Stimulated activated CD8-positive, alpha-beta memory T cell treated with anti-CD3 and anti-CD28 coated beads, Interleukin-2, amount 100 ng/mL, for 1 hour (primary cell): ENCODE measurements around the gene LDLRAD4.

Experiments
- DNase-seq, 2 donors: peaks; one replicate each; pipeline ENCODE4 v3.0.0-alpha.2; 2020; ENCODE audit warnings: low read depth in 2 of 2

The LDLRAD4 gene

DNA sequence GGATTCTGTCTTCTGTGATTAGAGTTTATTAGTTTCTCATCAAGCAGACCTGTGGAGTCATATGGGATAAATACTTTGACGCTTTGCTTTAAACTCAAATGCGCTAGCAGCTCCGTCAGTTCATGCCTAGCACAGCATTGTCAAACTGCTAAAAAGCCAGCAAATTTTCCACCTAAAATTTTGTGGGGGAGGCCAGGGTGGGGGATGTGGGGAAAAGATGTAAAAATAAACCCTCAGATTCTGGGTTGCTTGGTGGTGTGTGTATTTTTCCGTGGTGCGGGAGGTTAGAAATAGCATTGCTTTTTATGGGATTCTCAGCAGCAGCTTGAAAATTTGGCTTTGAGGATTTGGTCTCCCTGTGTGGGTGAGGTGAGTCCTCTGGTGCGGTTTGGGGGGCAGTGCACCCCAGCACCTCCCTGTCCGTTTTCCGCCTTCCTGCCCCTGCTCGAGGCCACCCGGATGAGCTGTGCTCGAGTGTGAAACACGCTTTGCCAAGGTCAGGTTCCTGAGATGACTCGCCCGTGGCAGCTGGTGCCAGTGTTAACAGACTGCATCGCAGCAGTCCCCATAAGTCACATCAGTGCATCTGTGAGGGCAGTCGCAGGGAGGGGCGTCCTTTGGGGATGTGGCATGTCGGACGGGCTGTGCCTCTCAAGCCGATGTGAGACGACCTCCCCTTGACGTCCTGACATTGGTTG is 65.9 kb downstream of the LDLRAD4 start:
- DNase-seq, result no peak

- DNase-seq, result no peak
These were observed 67.3 kb downstream of the LDLRAD4 start for GRCh38 chr18:13285874-13286273.

DNA sequence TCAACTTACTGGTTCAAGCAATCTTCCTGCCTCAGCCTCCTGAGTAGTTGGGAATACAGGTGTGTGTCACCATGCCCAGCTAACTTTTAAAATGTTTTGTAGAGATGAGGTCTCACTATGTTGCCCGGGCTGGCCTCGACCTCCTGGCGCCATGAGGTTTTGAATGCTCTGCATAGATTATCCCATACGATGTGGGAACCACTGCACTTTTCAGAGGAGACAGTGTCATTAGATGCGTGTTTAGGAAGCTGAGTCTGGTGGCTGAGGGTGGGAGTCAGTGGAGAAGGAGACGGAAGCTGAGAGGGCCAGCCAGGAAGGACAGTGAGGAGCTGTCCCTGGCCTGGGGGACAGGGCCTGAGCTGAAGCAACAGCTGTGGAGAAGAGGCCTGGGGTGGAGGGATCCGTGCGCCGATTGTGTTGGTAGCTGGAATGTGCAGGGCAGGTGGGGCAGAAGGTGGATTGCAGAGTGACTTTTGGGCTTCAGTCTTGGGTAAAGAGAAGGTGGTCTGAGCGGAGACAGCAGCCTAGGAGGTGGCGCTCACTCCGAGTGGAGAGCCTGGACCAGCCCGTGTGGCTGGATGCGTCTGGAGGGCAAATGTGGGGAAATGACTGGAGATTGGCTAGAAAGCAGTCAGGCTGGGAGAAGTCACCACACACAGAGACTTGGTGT is 68.0 kb downstream of the LDLRAD4 start:
- no peak for DNase-seq

DNA sequence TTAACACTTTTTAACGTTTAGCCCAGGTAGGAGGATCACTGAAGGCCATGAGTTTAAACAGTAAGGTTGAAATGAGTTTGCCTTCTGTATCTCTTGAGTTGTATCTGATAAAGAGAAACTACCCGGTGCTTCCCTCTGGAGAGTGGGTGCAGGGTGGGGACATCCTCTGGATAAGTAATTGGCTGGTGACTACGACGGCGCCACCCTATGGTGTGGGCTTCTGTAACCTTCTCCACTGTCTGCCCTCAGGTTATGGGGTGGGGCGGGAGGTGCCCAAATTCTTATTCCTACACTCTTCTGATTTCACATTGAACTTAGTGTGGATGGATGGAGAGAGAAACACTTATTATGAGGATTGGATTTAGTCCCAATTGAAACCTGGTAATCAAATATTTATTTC is 68.8 kb downstream of the LDLRAD4 start:
- no peak for DNase-seq

- DNase-seq, result no peak
These were observed 70.1 kb downstream of the LDLRAD4 start for GRCh38 chr18:13288509-13289133.

GRCh38 chr18:13289481-13290205 is 71.1 kb downstream of the LDLRAD4 start:
- DNase-seq, result no peak

DNA sequence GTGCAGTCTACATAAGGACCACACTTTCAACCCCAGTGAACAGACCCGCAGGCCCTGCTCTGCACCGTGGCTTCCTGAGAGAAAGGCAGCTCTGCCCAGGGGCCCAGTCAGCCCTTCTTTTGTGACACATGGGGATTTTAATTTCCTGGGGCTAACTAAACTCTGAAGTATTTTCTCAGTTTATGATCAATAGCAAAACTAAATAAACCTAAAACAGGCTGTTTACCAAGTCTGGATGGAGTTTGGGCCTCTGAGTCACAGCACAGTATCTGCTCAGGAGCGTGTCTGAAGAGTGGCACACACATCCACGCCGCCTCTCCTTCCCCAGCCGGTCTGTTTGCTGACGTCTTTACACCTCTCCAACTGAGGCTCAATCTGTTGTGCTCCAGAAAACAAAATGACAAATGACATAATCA is 72.3 kb downstream of the LDLRAD4 start:
- DNase-seq, result no peak

- no peak for DNase-seq
These were observed 72.7 kb downstream of the LDLRAD4 start for GRCh38 chr18:13291299-13291698.

GRCh38 chr18:13291745-13292447 is 73.3 kb downstream of the LDLRAD4 start:
- DNase-seq, result no peak

DNA sequence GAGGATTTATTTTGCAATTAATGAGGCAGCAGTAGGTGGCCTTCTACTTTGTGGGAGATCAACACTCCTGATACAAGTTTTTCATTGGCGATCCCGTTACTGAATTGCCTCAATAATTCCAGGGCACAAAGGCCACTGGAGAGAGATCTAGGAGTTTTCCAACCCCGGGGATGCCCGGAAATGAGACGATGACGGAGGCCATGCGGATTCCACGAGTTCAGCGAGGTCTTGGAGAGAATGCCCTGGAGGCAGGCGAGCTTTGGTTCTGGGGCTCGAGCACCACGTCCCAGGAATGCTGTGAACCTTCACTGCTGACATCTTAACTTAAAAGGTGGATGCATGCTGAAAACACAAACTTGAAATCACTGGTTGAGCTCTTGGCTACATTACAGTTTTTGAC is 74.2 kb downstream of the LDLRAD4 start:
- no peak for DNase-seq

DNA sequence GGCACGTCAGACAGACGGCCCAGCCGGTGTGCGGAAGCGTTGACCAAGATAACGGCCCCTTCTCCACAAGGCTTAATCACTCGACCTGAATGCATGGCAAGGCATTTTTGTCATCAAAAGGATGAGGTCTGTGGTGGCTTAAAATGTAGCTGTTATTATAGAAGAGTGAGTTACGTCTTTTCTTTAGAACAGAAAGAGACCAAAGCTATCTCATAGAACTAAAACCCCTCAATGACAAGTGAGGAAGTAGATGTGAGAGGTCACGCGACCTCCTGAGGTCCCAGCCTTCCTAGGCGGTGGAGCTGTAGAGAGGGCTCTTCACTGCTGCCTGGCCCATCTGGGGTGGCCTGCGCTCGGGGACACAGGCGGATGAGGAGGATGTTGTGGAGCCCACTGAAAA is 75.7 kb downstream of the LDLRAD4 start:
- no peak for DNase-seq

DNA sequence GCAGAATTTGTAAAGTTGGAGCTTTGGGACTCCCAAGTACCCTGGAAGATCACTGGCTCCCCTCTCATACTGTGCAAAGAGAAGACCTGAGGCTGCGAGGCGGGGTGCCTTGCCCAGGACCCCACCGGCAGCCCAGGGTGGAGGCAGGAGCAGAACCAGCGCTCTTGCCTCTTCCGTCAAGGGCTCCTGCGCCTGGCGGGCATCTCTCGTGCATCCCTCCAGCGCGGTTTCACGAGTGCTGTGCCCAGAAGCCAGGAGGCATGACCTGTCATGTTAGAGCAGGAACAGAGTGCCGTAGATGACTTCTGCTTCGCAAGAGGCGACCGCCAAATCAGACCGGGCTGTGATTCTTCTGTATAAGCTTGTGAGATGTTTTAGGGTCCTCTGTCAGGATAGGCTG is 77.3 kb downstream of the LDLRAD4 start:
- no peak for DNase-seq

GRCh38 chr18:13296867-13297574 is 78.5 kb downstream of the LDLRAD4 start:
- no peak for DNase-seq

DNA sequence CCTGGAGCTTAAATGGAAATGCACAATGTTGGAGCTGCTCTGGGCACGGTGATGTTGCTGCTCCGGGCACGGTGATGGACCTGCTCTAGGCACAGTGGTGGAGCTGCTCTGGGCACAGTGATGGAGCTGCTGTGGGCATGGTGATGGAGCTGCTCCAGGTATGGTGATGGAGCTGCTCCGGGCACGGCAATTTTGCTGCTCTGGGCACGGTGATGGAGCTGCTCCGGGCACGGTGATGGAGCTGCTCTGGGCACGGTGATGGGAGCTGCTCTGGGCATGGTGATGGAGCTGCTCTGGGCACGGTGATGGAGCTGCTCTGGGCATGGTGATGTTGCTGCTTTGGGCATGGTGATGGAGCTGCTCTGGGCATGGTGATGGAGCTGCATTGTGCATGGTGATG is 79.7 kb downstream of the LDLRAD4 start:
- DNase-seq, result no peak

DNA sequence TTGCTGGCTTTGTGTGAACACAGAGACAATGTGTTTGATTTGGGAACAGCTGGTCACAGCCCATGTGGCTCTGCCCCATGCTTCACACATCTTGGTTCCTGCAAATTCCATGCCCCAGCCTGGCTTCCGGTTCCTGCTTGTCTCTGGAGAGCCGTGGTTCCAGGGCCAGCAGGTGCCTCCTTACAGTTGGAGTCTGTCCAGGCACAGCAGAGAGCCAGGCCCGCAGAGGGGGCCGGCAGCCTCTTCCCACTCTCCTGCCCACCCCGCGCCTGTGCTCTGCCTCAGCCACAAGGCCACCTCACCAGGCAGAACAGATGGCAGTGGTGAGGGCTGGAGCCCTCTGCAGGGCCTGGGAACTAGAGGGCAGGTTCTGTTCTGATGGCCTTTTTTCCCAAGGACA is 81.5 kb downstream of the LDLRAD4 start:
- DNase-seq, result no peak

DNA sequence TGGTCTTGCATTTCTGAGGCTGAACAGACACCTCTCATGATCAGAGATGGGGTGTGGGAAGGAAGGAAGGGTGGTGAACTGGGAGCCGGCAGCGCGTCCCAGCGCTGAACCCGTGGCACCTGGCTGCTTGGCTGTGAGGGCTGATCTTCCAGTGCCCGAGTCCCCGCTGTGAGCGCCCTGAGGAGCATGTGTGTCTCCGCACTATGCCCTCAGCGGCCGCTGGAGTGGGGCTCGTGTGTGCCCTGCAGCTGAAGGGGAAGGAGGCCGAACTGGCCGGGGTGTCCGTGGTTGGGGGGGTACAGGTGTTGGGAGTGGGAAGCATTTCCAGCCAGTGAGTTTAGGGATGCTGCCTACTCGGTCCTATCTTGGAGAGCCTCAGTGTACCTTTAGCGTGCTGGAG is 82.2 kb downstream of the LDLRAD4 start:
- no peak for DNase-seq

DNA sequence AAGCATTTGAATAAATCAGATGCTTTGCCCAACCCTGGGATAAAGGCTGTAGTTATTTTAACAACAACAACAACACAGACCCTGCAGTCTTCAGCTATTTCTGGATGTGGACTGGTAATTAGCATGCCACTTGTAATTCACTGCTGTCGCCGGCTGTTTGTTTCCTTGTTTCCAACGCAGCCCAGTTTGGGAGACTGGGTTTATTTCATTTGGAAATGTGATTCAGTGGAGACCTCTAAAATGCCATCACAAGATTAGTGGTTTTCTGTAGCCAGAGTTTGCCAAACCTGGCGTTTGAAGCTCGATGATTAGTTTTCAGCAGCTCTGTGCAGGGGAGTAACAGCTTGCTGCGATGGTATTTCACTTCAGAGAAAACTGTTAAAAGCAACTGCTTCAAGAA is 83.5 kb downstream of the LDLRAD4 start:
- DNase-seq, result no peak

- DNase-seq, result no peak
These were observed 84.1 kb downstream of the LDLRAD4 start for GRCh38 chr18:13302457-13303225.

- no peak for DNase-seq
These were observed 85.3 kb downstream of the LDLRAD4 start for GRCh38 chr18:13303756-13304364.

DNA sequence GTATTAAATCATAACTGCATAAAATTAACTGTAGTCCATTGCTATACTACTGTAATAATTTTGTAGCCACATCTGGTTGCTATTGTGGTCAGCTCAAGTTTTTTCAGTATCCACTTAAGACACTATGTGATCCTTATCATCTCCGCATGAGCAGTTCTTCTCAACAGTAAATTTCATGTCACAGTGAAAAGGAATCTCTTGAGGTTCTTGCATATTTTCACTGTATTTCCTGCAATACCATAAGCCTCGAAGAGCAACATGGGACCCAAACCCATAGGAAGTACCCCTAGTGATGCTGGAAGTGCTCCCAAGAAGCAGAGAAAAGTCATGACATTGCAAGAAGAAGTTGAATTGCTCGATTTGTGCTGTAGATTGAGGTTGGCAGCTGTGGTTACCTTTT is 86.7 kb downstream of the LDLRAD4 start:
- DNase-seq, result no peak
